Upper lobe of right lung (tissue), 1 donor: ENCODE data around the gene IFI27L1. TPM values are rescaled to one million over a fixed set of nuclear protein-coding genes. Genes with fewer than 3 reads are reported as not detected.

ENCODE experiments used
- ATAC-seq: fragments of 200-7000 bp; cut with Tn5 transposase; one replicate; pipeline ENCODE4 v1.9.1; 2020; ENCODE audit warnings: mild to moderate bottlenecking, moderate library complexity
- DNase-seq: peaks from one replicate; pipeline ENCODE4 v3.0.0-alpha.2; 2020
- H3K27ac ChIP-seq: fragments of 200-600 bp; one replicate; pipeline ENCODE4 v1.8.0; 2022
- H3K27me3 ChIP-seq: fragments of 200-600 bp; one replicate; pipeline ENCODE4 v1.8.0; 2022; ENCODE audit warnings: mild to moderate bottlenecking
- H3K36me3 ChIP-seq: fragments of 200-600 bp; one replicate; pipeline ENCODE4 v1.8.0; 2022
- H3K4me1 ChIP-seq: fragments of 200-600 bp; one replicate; pipeline ENCODE4 v1.8.0; 2022
- H3K4me3 ChIP-seq: fragments of 200-600 bp; one replicate; pipeline ENCODE4 v1.8.0; 2022; ENCODE audit warnings: mild to moderate bottlenecking
- H3K9me3 ChIP-seq: fragments of 200-600 bp; one replicate; pipeline ENCODE4 v1.8.0; 2022
- intact Hi-C: fragments of 100-400 bp; cut with DNase I; formaldehyde crosslinking; loops from one replicate; pipeline ENCODE4 v1.11.0; 2022
- total RNA-seq: library from RNA; stranded (reverse); fragmentation: NEBNext Ultra II Directional; extraction: Animal tissue kit (Norgen Biotek cat#: 25700); gene quantifications from one replicate; pipeline ENCODE4 v1.2.1, GENCODE V29; 2021
- TF ChIP-seq, protein P1 (sequence below): fragments of 200-600 bp; IDR thresholded peaks from one replicate; pipeline ENCODE4 v1.8.0; 2022; ENCODE audit warnings: antibody characterized with exemption
- donor health status: DM: no; HTN: yes; CAD: no; lungs with severe emphysema.

Gene IFI27L1
- total RNA-seq, 1 donor from 2014 or later, result 15.2 TPM

- TF ChIP-seq, protein P1, sequence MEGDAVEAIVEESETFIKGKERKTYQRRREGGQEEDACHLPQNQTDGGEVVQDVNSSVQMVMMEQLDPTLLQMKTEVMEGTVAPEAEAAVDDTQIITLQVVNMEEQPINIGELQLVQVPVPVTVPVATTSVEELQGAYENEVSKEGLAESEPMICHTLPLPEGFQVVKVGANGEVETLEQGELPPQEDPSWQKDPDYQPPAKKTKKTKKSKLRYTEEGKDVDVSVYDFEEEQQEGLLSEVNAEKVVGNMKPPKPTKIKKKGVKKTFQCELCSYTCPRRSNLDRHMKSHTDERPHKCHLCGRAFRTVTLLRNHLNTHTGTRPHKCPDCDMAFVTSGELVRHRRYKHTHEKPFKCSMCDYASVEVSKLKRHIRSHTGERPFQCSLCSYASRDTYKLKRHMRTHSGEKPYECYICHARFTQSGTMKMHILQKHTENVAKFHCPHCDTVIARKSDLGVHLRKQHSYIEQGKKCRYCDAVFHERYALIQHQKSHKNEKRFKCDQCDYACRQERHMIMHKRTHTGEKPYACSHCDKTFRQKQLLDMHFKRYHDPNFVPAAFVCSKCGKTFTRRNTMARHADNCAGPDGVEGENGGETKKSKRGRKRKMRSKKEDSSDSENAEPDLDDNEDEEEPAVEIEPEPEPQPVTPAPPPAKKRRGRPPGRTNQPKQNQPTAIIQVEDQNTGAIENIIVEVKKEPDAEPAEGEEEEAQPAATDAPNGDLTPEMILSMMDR, result no peak
- DNase-seq (no peak), ATAC-seq (no peak)
- Histone ChIP-seq H3K9me3 (no peaks in the 10 kb centered on the region), H3K27ac (no peak overlapping the region), H3K36me3 (no peaks in the 10 kb centered on the region), H3K4me3 (no peak overlapping the region), H3K4me1 (no peaks in the 10 kb centered on the region), H3K27me3 (no peaks in the 10 kb centered on the region)
- intact Hi-C loops, result no loop called here
Observed at GRCh38 chr14:94142247-94142646, 61.1 kb downstream of the IFI27L1 start.

DNA sequence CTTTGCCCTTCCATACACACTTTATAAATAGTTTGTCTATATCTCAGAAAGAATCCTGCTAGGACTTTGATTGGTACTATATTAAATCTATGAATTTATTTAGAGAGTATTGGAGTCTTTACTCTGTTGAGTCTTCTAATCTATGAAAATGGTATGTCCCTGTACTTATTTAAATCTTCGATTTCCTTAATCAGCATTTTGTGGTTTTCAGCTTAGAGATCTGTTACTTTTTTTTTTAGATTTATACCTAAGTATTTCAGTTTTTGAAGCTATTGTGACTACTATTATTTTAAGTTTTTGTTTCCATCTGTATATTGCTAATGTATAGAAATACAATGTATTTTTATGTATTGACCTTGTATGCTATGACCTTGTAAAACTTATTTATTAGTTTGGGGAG lies 61.7 kb downstream of the IFI27L1 start:
- intact Hi-C loops, result no loop called here
- no peak for ATAC-seq
- H3K4me3 ChIP-seq, result no peak overlapping the region

DNA sequence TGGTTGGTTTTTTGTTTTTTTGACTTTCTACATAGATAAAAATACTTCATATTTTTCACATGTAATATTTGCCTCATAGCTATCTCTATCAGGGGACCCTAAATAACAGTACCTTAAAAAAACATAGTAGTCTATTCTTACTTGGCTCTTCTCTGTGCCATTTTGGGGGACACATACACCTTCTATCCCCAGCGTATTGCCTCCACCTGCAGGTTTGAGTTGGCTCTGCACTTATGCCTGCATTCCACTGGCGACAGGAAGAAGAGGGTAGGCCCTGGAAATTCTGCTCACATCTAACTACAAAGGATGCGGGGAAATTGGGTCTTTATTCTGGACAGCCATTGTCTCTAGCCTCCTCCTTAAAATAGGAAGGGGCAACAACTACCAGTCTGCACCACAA lies 62.1 kb downstream of the IFI27L1 start:
- no peaks in the 10 kb centered on the region for H3K27me3 ChIP-seq
- no peaks in the 10 kb centered on the region for H3K36me3 ChIP-seq
- no peaks in the 10 kb centered on the region for H3K4me1 ChIP-seq
- TF ChIP-seq, protein P1, result peak; percentile 16
- H3K4me3 ChIP-seq, result no peak overlapping the region
- H3K9me3 ChIP-seq, result no peaks in the 10 kb centered on the region
- no peak for DNase-seq
- intact Hi-C loops, result no loop called here
- ATAC-seq, result no peak
- no peak overlapping the region for H3K27ac ChIP-seq

More for the DNA sequence above, 61.7 kb downstream of the IFI27L1 start:
- TF ChIP-seq, protein P1, result no peak
- no peaks in the 10 kb centered on the region for H3K4me1 ChIP-seq
- no peaks in the 10 kb centered on the region for H3K36me3 ChIP-seq
- no peaks in the 10 kb centered on the region for H3K9me3 ChIP-seq
- H3K27ac ChIP-seq, result no peak overlapping the region
- no peak for DNase-seq
- H3K27me3 ChIP-seq, result no peaks in the 10 kb centered on the region

GRCh38 chr14:94143711-94144110 lies 62.6 kb downstream of the IFI27L1 start:
- intact Hi-C loops, result no loop called here
- Histone ChIP-seq H3K36me3 (no peaks in the 10 kb centered on the region), H3K27ac (no peak overlapping the region), H3K4me3 (no peak overlapping the region), H3K4me1 (no peaks in the 10 kb centered on the region), H3K27me3 (no peaks in the 10 kb centered on the region), H3K9me3 (no peaks in the 10 kb centered on the region)
- ATAC-seq, result no peak
- DNase-seq, result no peak
- TF ChIP-seq, protein P1, result no peak

DNA sequence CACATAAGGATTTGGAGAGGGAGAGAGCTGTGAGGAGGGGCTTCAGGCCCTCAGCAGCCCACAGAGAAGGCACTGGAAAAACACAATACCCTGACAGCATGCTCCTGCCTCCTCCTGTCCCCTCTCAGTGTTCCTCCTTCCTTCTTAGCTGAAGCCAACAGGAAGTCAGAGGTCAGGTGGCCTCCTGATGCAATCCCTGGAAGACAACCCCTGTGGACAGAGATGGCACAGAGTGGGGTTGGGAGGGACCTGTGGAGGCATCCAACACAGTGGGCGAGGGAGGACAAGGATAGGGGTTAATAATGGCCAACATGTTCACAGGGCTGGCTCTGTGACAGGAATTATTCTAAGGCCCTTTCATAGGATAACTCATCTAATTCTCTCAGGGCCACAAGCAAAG lies 63.7 kb downstream of the IFI27L1 start:
- Histone ChIP-seq H3K27ac (no peak overlapping the region), H3K36me3 (no peaks in the 10 kb centered on the region), H3K4me1 (no peaks in the 10 kb centered on the region), H3K27me3 (no peaks in the 10 kb centered on the region), H3K4me3 (no peak overlapping the region), H3K9me3 (no peaks in the 10 kb centered on the region)
- DNase-seq, result no peak
- TF ChIP-seq, protein P1, result no peak
- intact Hi-C loops, result no loop called here
- peak; percentile 85 for ATAC-seq

GRCh38 chr14:94145902-94146527 lies 64.9 kb downstream of the IFI27L1 start:
- no peaks in the 10 kb centered on the region for H3K4me1 ChIP-seq
- H3K27me3 ChIP-seq, result no peaks in the 10 kb centered on the region
- no peak overlapping the region for H3K4me3 ChIP-seq
- TF ChIP-seq, protein P1, result no peak
- intact Hi-C loops, result no loop called here
- no peak for DNase-seq
- no peaks in the 10 kb centered on the region for H3K36me3 ChIP-seq
- peak; percentile 37 for ATAC-seq
- no peaks in the 10 kb centered on the region for H3K9me3 ChIP-seq
- H3K27ac ChIP-seq, result no peak overlapping the region
